ENCODE results near the gene GADD45G.

Gene GADD45G

DNA sequence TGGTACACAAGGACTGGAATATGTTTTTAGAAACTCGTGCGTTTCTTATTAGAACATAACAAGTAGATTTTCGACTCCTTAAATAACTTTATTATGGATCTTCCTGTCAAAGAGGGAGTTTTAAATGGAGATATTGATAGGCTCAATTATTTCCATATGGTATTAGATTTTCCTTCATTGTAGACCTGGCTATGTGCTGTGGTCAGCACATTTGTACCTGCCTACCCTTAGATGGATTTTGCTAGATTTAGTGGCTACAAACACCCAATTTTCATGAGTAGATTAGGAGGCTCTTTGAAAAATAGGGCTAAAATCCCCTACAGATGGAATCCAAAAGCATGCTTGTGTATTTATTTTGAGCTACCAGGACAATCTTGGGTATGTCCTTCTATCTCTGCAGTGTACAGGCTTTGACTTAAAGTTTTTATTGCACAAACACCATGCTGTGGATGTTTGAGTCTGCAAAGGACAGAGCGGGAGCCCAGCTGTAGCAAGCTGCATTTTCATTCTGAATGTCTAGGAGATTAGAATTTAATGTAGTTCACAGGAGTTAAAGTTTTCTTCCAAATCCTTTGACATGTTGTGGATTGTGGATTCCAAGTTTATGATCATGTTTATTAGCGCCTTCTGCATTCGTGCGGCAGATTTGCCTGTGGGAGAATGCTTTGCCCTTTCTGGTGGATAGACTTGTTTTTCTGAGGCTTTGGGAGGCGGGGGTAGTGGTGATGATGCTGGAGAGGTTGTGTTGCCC is 41.6 kb downstream of the GADD45G start:
- H3K4me3 ChIP-seq: no peak overlapping the region
- no peaks in the 10 kb centered on the region for H3K4me1 ChIP-seq
- H3K27me3 ChIP-seq: no peaks in the 10 kb centered on the region
- TF ChIP-seq, protein P1, sequence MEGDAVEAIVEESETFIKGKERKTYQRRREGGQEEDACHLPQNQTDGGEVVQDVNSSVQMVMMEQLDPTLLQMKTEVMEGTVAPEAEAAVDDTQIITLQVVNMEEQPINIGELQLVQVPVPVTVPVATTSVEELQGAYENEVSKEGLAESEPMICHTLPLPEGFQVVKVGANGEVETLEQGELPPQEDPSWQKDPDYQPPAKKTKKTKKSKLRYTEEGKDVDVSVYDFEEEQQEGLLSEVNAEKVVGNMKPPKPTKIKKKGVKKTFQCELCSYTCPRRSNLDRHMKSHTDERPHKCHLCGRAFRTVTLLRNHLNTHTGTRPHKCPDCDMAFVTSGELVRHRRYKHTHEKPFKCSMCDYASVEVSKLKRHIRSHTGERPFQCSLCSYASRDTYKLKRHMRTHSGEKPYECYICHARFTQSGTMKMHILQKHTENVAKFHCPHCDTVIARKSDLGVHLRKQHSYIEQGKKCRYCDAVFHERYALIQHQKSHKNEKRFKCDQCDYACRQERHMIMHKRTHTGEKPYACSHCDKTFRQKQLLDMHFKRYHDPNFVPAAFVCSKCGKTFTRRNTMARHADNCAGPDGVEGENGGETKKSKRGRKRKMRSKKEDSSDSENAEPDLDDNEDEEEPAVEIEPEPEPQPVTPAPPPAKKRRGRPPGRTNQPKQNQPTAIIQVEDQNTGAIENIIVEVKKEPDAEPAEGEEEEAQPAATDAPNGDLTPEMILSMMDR (IDR thresholded peaks at IDR 0.05): no peak
- intact Hi-C loops (cut with DNase I; ENCODE audit: low total_unique reads): no loop called here
- no peak for DNase-seq
- H3K27ac ChIP-seq: no peak overlapping the region
- H3K36me3 ChIP-seq: no peaks in the 10 kb centered on the region
- H3K9me3 ChIP-seq: no peaks in the 10 kb centered on the region

DNA sequence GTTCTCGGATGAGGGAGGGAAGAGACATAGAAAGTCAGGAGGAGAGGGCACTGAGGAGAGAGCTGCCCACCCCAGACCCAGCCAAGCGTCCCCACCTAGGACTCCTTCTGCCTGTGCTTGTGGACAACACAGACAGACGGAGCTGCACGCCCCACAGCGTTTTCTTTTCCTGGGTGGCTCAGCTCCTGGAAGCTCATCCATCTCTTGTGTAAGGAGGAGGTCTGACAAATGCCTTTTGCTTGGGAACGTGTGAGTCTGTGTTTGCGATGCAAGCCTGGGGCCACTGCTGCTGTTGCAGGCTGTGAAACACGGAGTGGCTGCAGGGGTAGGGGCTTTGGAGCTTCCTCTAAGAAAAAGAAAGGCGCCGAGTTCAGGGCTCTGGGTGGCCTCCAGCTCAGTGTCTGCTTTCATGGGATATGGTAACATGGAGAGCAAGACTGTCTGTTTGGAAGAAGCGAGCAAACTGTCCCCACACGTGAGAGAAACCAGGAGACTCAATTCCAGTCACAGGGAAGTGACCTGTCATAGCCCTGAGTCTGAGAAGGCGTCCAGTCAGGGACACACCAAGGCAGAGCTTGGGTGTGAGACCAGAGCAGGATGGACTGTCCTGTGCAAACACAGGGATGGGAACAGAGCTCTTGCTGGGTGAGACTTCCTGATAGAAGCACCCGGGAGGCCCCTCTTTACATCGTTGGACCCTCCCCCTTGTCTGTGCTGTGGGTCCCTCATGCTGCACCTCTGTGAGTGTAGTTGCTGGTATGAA is 42.7 kb downstream of the GADD45G start:
- Histone ChIP-seq H3K36me3 (no peaks in the 10 kb centered on the region), H3K27me3 (no peaks in the 10 kb centered on the region), H3K4me3 (no peak overlapping the region), H3K4me1 (no peaks in the 10 kb centered on the region), H3K27ac (no peak overlapping the region), H3K9me3 (no peaks in the 10 kb centered on the region)
- DNase-seq: no peak
- TF ChIP-seq, protein P1 (IDR thresholded peaks at IDR 0.05): no peak
- intact Hi-C loops (cut with DNase I; ENCODE audit: low total_unique reads): no loop called here

DNA sequence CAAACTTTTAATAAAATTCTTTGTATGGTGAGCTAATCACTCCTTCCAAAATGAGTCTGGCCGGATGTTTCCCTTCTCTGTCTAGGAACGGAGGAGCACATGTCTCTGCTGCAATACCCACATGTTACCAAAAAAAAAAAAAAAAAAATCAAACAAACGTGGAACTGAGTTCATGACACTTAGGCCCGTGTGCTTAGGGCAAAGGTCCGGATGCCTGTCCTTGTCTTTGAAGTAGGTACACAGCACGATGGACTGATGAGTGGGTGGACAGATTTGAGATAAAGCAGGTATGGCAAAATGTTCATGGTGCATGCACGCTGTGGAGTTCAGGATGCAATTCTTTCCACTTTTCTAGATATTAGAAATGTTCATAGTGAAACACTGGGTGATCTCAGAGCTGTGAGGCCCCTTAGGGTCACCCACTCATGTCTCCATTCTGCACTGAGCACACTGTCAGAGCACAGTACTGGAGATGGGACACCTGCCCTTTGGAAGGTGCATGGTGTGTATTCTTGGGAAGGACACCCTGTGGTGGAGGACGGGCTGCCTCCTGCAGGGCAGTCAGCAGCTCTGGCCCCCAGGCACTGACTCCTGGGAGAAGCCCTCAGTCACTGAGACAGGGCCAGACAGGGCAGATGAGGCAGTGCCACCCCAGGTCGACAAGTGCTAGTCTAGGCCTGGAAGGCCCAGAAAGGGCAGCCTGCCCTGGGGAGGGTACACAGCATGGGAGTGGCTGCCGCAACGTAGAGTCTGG is 43.6 kb downstream of the GADD45G start:
- DNase-seq: no peak
- intact Hi-C loops (cut with DNase I; ENCODE audit: low total_unique reads): no loop called here

DNA sequence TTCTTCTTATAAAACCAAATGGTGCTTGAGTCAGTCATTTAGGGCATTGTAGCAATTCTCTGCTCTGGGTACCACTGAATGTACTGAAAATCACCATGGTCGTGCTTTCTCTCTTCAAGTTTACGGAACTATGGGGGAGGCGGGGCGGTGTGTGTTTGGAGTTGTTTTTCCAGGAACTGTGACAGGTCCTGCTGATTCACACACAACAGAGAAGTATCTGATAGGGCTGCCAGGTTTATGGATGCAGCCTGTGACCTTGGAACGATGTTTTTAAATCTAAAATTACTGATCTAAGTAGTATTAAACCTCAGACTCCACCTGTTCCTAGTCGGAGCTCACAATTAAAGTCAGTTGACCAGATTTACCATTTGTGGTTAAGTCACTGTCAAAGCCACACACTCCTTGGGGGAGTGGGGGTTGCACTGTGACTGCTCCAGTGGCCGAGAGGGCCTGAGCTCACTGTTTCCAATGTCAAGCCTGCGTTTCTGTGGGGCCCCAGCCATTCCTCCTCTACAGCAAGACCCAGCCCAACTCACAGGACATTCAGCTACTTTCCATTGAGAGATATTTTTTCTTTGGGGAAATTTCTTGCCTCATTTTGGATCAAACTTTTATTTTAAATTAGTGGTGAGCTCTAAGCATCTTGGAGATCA is 44.4 kb downstream of the GADD45G start:
- H3K9me3 ChIP-seq: no peaks in the 10 kb centered on the region
- intact Hi-C loops (cut with DNase I; ENCODE audit: low total_unique reads): no loop called here
- TF ChIP-seq, protein P1 (IDR thresholded peaks at IDR 0.05): no peak
- H3K4me1 ChIP-seq: no peaks in the 10 kb centered on the region
- H3K27me3 ChIP-seq: no peaks in the 10 kb centered on the region
- no peak overlapping the region for H3K27ac ChIP-seq
- no peak overlapping the region for H3K4me3 ChIP-seq
- no peaks in the 10 kb centered on the region for H3K36me3 ChIP-seq
- no peak for DNase-seq

More for the DNA sequence above, 43.6 kb downstream of the GADD45G start:
- H3K36me3 ChIP-seq: no peaks in the 10 kb centered on the region
- TF ChIP-seq, protein P1 (IDR thresholded peaks at IDR 0.05): no peak
- H3K4me1 ChIP-seq: no peaks in the 10 kb centered on the region
- no peak overlapping the region for H3K4me3 ChIP-seq
- H3K27ac ChIP-seq: no peak overlapping the region
- H3K9me3 ChIP-seq: no peaks in the 10 kb centered on the region
- H3K27me3 ChIP-seq: no peaks in the 10 kb centered on the region

DNA sequence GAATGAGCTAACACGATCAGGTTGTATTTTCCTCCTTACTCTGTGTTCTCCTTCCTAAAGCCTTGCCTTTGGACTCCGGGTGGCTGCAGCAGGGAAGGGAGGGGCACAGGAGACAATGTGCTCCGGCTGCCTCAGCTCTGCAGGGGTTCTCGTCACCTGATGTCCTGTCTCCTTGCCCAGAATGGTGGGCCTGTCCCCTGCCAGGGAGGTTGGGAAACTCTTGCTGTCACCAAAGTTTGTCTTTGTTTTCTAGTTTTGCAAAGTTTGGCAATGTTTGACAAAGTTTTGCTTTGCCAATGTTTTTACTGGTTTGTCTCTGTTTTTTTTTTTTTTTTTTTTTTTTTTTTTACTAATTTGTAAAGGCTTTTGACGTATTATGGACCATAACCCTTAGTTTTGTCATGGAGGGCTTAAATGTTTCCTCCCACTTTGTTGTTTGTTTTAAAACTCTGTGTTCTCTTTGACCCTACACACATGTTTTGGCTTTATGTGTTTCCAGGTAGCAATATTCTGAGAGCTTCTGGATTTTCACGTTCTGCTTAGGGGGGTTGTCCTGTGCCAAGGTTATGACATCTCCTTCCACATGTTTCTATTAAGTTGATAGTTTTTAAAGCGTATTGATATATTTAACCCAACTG is 49.3 kb downstream of the GADD45G start:
- Histone ChIP-seq H3K4me1 (no peaks in the 10 kb centered on the region), H3K36me3 (no peaks in the 10 kb centered on the region), H3K9me3 (no peaks in the 10 kb centered on the region), H3K4me3 (no peak overlapping the region), H3K27me3 (no peaks in the 10 kb centered on the region), H3K27ac (no peak overlapping the region)
- DNase-seq: no peak
- intact Hi-C loops (cut with DNase I; ENCODE audit: low total_unique reads): no loop called here
- TF ChIP-seq, protein P1 (IDR thresholded peaks at IDR 0.05): no peak

Data from tibial artery (tissue), 4 donors.